AML-193 (cell line): ENCODE measurements around the gene OXNAD1.

Experiments used
- DNase-seq, 2 experiments: peaks; one replicate each; lab custom pipeline; 2025; lab: John Stamatoyannopoulos, UW

The OXNAD1 gene

GRCh38 chr3:16247282-16248061, 17.5 kb upstream of the OXNAD1 start:
- DNase-seq = peak; percentile 82 to 85

GRCh38 chr3:16248556-16248955, 16.5 kb upstream of the OXNAD1 start:
- DNase-seq = no peak

GRCh38 chr3:16249336-16249735, 15.7 kb upstream of the OXNAD1 start:
- peak; percentile 13 to 41 for DNase-seq

GRCh38 chr3:16249886-16250285, 15.1 kb upstream of the OXNAD1 start:
- DNase-seq = no peak

- no peak for DNase-seq
These were observed 13.5 kb upstream of the OXNAD1 start for GRCh38 chr3:16251316-16252085.

GRCh38 chr3:16252243-16252978, 12.6 kb upstream of the OXNAD1 start:
- DNase-seq = no peak

GRCh38 chr3:16252988-16253387, 12.0 kb upstream of the OXNAD1 start:
- no peak for DNase-seq

- peak; percentile 98 for DNase-seq
These were observed 11.4 kb upstream of the OXNAD1 start for GRCh38 chr3:16253601-16254000.

GRCh38 chr3:16254916-16255315, 10.1 kb upstream of the OXNAD1 start:
- no peak for DNase-seq

- no peak for DNase-seq
These were observed 9.7 kb upstream of the OXNAD1 start for GRCh38 chr3:16255326-16255725.

GRCh38 chr3:16255726-16256125, 9.3 kb upstream of the OXNAD1 start:
- DNase-seq = no peak

- no peak for DNase-seq
These were observed 7.7 kb upstream of the OXNAD1 start for GRCh38 chr3:16257309-16257708.

- no peak for DNase-seq
These were observed 6.8 kb upstream of the OXNAD1 start for GRCh38 chr3:16258177-16258576.

- no peak for DNase-seq
These were observed 6.1 kb upstream of the OXNAD1 start for GRCh38 chr3:16258866-16259265.

GRCh38 chr3:16260046-16260445, 5.0 kb upstream of the OXNAD1 start:
- DNase-seq = no peak

- DNase-seq = no peak
These were observed 2.8 kb upstream of the OXNAD1 start for GRCh38 chr3:16262174-16262573.

GRCh38 chr3:16264174-16264707, 771 bp upstream of the OXNAD1 start:
- DNase-seq = peak in 1 of 2 experiments; percentile 6

- no peak for DNase-seq
These were observed 409 bp downstream of the OXNAD1 start for GRCh38 chr3:16265455-16265786.

GRCh38 chr3:16266714-16267113, 1.7 kb downstream of the OXNAD1 start:
- no peak for DNase-seq

- no peak for DNase-seq
These were observed 5.8 kb downstream of the OXNAD1 start for GRCh38 chr3:16270855-16271254.

GRCh38 chr3:16272588-16272987, 7.6 kb downstream of the OXNAD1 start:
- DNase-seq = no peak

GRCh38 chr3:16273867-16274266, 8.9 kb downstream of the OXNAD1 start:
- DNase-seq = no peak

- no peak for DNase-seq
These were observed 12.5 kb downstream of the OXNAD1 start for GRCh38 chr3:16277471-16277870.
